Activated B cell treated with CpG ODN at 0.5 μM for 24 hours (primary cell): Measurements from ENCODE around the gene UXS1. TPM values are rescaled to one million over a fixed set of nuclear protein-coding genes. Genes with fewer than 3 reads are reported as not detected.

Experiments
- ATAC-seq: fragments of 200-7000 bp; cut with Tn5 transposase; one replicate; pipeline ENCODE4 v1.10.0; 2021; ENCODE audit warnings: low read depth, mild to moderate bottlenecking, moderate library complexity
- CTCF ChIA-PET: fragments of 350-600 bp; sonication (Branson Sonifier 250); formaldehyde crosslinking; loops from one replicate; lab custom pipeline; 2021; ENCODE audit warnings: antibody characterized with exemption; lab: Charles Lee
- POLR2A ChIA-PET: fragments of 350-600 bp; sonication (Branson Sonifier 250); formaldehyde crosslinking; loops from one replicate; lab custom pipeline; 2021; ENCODE audit warnings: antibody characterized with exemption; lab: Charles Lee
- DNase-seq: peaks from one replicate; pipeline ENCODE4 v3.0.0; 2022
- H3K27ac Mint-ChIP-seq: one replicate; pipeline ENCODE4 v1.8.0; 2020; ENCODE audit warnings: mixed read lengths
- H3K27me3 Mint-ChIP-seq: one replicate; pipeline ENCODE4 v1.8.0; 2021; ENCODE audit warnings: mixed read lengths
- H3K36me3 Mint-ChIP-seq: one replicate; pipeline ENCODE4 v1.8.0; 2021; ENCODE audit warnings: low read depth, mixed read lengths
- H3K4me1 Mint-ChIP-seq: one replicate; pipeline ENCODE4 v1.8.0; 2021; ENCODE audit warnings: mixed read lengths
- H3K4me3 Mint-ChIP-seq: one replicate; pipeline ENCODE4 v1.8.0; 2020; ENCODE audit warnings: mild to moderate bottlenecking, mixed read lengths
- H3K9me3 Mint-ChIP-seq: one replicate; pipeline ENCODE4 v1.8.0; 2020; ENCODE audit warnings: mixed read lengths
- CTCF ChIP-seq: fragments of 200-600 bp; IDR thresholded peaks from one replicate; pipeline ENCODE4 v1.8.0; 2022; ENCODE audit warnings: antibody characterized with exemption, mild to moderate bottlenecking
- intact Hi-C: fragments of 100-400 bp; cut with micrococcal nuclease; formaldehyde crosslinking; loops from one replicate; pipeline ENCODE4 v1.15.1; 2024
- total RNA-seq: library from RNA; stranded (reverse); gene quantifications from 2 replicates; pipeline ENCODE4 v1.2.3, GENCODE V29; 2022

UXS1 gene
- total RNA-seq, 1 donor from 2014 or later = 24.2 TPM

GRCh38 chr2:106175086-106175850 is 18.8 kb downstream of the UXS1 start:
- Mint-ChIP-seq H3K27me3 (no peaks in the 10 kb centered on the region), H3K4me3 (no peak overlapping the region), H3K27ac (no peak overlapping the region), H3K36me3 (peaks cover 7% of the 10 kb centered on the region), H3K9me3 (no peaks in the 10 kb centered on the region), H3K4me1 (peaks cover 31% of the 10 kb centered on the region)
- ChIA-PET CTCF (interaction anchor here (0.7 kb wide), 1 partner anchor 18 kb away, joined by 4 read pairs; no protein-coding TSS in a partner anchor), POLR2A (no interaction called here)
- DNase-seq (no peak), ATAC-seq (no peak)
- intact Hi-C loops = no loop called here
- TF ChIP-seq CTCF = no peak

DNA sequence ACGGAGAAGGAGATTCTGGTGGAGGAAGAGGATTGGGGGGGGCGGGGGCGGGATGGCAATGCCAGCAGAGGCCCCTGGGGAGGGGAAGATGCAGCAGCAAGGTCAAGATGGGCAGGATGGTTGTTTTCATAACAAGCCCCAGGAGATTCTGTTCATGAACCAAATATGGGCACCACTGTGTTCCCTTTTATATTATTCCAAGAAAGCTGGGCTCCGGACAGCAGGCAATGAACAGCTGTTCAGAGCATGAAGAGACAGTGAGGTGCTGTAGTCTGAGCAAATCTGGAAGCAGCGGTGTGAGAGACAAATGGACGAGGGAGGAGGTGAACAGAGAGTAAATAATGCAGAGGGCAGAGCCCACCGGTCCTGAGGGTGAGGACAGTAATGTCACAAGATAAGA is 20.0 kb downstream of the UXS1 start:
- no peak for ATAC-seq

GRCh38 chr2:106172649-106173048 is 21.5 kb downstream of the UXS1 start:
- Mint-ChIP-seq H3K4me3 (no peak overlapping the region), H3K36me3 (peaks cover 2% of the 10 kb centered on the region), H3K27me3 (no peaks in the 10 kb centered on the region), H3K4me1 (peaks cover 47% of the 10 kb centered on the region), H3K27ac (no peak overlapping the region), H3K9me3 (no peaks in the 10 kb centered on the region)
- ChIA-PET POLR2A (interaction anchor here (1.1 kb wide), 1 partner anchor 12 kb away, joined by 4 read pairs; no protein-coding TSS in a partner anchor), CTCF (no interaction called here)
- no peak for ATAC-seq
- no peak for DNase-seq
- intact Hi-C loops = no loop called here
- TF ChIP-seq CTCF = no peak

More for the DNA sequence above, 20.0 kb downstream of the UXS1 start:
- Mint-ChIP-seq H3K9me3 (no peaks in the 10 kb centered on the region), H3K27ac (no peak overlapping the region), H3K4me1 (peaks cover 41% of the 10 kb centered on the region), H3K27me3 (no peaks in the 10 kb centered on the region), H3K36me3 (peaks cover 7% of the 10 kb centered on the region), H3K4me3 (no peak overlapping the region)
- CTCF ChIA-PET = no interaction called here
- DNase-seq = no peak
- POLR2A ChIA-PET = no interaction called here
- intact Hi-C loops = no loop called here
- no peak for TF ChIP-seq CTCF

DNA sequence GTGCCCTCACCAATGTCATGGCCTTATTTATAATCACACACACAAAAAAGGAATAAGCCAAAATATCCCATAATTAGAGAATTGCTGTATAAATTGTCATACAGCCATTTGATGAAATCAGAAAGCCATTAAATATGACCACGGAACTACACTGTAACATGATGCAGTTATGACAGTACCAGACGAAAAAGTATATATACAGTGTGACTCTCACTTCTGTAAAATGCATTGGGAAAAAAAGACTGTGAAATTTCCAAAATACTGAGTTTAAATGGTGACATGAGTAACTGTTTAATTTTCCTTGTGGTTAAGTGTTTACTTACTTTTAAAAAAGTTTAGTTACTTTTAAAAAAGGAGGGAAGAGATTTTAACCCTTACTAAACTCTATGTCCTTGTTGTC is 25.4 kb downstream of the UXS1 start:
- no peaks in the 10 kb centered on the region for H3K9me3 Mint-ChIP-seq
- H3K27me3 Mint-ChIP-seq = no peaks in the 10 kb centered on the region
- DNase-seq = no peak
- no peak overlapping the region for H3K4me3 Mint-ChIP-seq
- intact Hi-C loops = no loop called here
- TF ChIP-seq CTCF = no peak
- peak; percentile 40 for ATAC-seq
- CTCF ChIA-PET = no interaction called here
- no peaks in the 10 kb centered on the region for H3K36me3 Mint-ChIP-seq
- H3K27ac Mint-ChIP-seq = peak overlapping the region; percentile 68
- H3K4me1 Mint-ChIP-seq = peaks cover 53% of the 10 kb centered on the region
- POLR2A ChIA-PET = no interaction called here

DNA sequence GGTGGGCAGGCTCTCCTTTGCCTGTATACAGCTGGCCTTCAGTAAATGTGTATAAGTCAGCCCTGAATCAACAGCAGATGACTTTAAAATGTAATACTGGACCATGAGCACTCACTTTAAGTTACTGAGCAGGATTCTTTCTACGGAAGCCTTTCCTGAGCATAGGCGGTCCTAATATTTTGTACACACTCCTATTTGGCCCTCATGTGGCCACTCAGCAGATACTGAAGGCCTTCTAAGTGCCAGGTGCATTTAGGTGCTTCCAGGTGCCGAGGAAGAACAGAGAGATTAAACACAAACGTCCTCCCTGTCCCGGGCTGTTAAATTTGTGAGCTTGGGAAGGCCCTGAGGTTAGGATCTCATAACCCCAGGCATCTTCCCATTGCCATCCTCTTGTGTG is 27.0 kb downstream of the UXS1 start:
- intact Hi-C loops = no loop called here
- Mint-ChIP-seq H3K27ac (no peak overlapping the region), H3K9me3 (no peaks in the 10 kb centered on the region), H3K27me3 (no peaks in the 10 kb centered on the region), H3K4me1 (peaks cover 61% of the 10 kb centered on the region), H3K36me3 (peaks cover 7% of the 10 kb centered on the region), H3K4me3 (no peak overlapping the region)
- no peak for TF ChIP-seq CTCF
- DNase-seq = no peak
- ChIA-PET CTCF (interaction anchor here (1.0 kb wide), 1 partner anchor 59 kb away, joined by 3 read pairs; no protein-coding TSS in a partner anchor), POLR2A (no interaction called here)
- no peak for ATAC-seq
